ENCODE data around the gene CFB. TPM values are rescaled to one million over a fixed set of nuclear protein-coding genes. Genes with fewer than 3 reads are reported as not detected.

Gene CFB
- total RNA-seq: 10 to 100 TPM in 3 of 4 donors, 1 to 10 TPM in 1; 8.1 to 42.6 (median 23.1) TPM

- WGBS, 2 donors (ENCODE audit: low coverage in 1 of 2): 24 to 36% methylated on average over 3 to 11 of the region's 11 CpGs
- H3K4me3 ChIP-seq: peak within 1 kb of the TSS in 1 of 2 donors; percentile 32
- peaks cover 0 to 2% of the 10 kb centered on the region in 2 donors for H3K36me3 ChIP-seq
- no peaks in the 10 kb centered on the region for H3K9me3 ChIP-seq
- H3K27me3 ChIP-seq: no peaks in the 10 kb centered on the region
- peaks cover 0 to 23% (median 10%) of the 10 kb centered on the region in 3 donors for H3K4me1 ChIP-seq
- H3K27ac ChIP-seq: peak within 1 kb of the TSS; percentile 50 to 86 (median 80)
- TF ChIP-seq CTCF (IDR thresholded peaks at IDR 0.05) (no peak), EP300 (IDR thresholded peaks at IDR 0.05) (no peak), POLR2AphosphoS5 (IDR thresholded peaks at IDR 0.05) (peak; percentile 46), POLR2A (IDR thresholded peaks at IDR 0.05) (no peak)
- peak; percentile 89 for ATAC-seq
Observed at GRCh38 chr6:31945507-31946369, at the start of gene CFB. CFB (plus strand) TSS chr6:31946095; CDS start chr6:31946222, 127 bp downstream.

- peaks cover 0 to 51% of the 10 kb centered on the region in 2 donors for H3K36me3 ChIP-seq
- no peak for ATAC-seq
Observed at GRCh38 chr6:31896493-31896855, 49.4 kb upstream of the CFB start.

GRCh38 chr6:31896856-31897611, 48.9 kb upstream of the CFB start:
- TF ChIP-seq POLR2A (IDR thresholded peaks at IDR 0.05): no peak
- no peak for TF ChIP-seq POLR2AphosphoS5 (IDR thresholded peaks at IDR 0.05)
- peak in 1 of 4 experiments; percentile 18 for TF ChIP-seq CTCF (IDR thresholded peaks at IDR 0.05)
- H3K4me1 ChIP-seq: peaks cover 3 to 50% (median 11%) of the 10 kb centered on the region in 3 donors
- no peaks in the 10 kb centered on the region for H3K9me3 ChIP-seq
- no peaks in the 10 kb centered on the region for H3K27me3 ChIP-seq
- H3K4me3 ChIP-seq: peak overlapping the region; percentile 82 to 97
- WGBS, 2 donors (ENCODE audit: low coverage in 1 of 2): 0% methylated on average over 4 of the region's 62 CpGs; no CpG with 5 or more reads in 1 of the 2 donors
- H3K36me3 ChIP-seq: peaks cover 0 to 46% of the 10 kb centered on the region in 2 donors
- peak overlapping the region; percentile 32 to 91 (median 88) for H3K27ac ChIP-seq
- no peak for ATAC-seq

More at GRCh38 chr6:31896493-31896855, 49.4 kb upstream of the CFB start:
- Histone ChIP-seq H3K27ac (peak overlapping the region; percentile 32 to 91 (median 88)), H3K4me1 (peaks cover 3 to 48% (median 11%) of the 10 kb centered on the region in 3 donors), H3K4me3 (peak overlapping the region in 1 of 2 donors; percentile 97), H3K9me3 (no peaks in the 10 kb centered on the region), H3K27me3 (no peaks in the 10 kb centered on the region)
- 33 to 61% methylated on average over 2 of the region's 4 CpGs for WGBS, 2 donors (ENCODE audit: low coverage in 1 of 2)
- TF ChIP-seq POLR2A (IDR thresholded peaks at IDR 0.05): no peak
- no peak for TF ChIP-seq POLR2AphosphoS5 (IDR thresholded peaks at IDR 0.05)
- TF ChIP-seq EP300 (IDR thresholded peaks at IDR 0.05): no peak
- no peak for TF ChIP-seq CTCF (IDR thresholded peaks at IDR 0.05)

GRCh38 chr6:31897612-31898382, 48.1 kb upstream of the CFB start, which contains the start of gene EHMT2:
EHMT2 (minus strand) TSS chr6:31897698; CDS start chr6:31897677, 21 bp downstream.
- Histone ChIP-seq H3K4me3 (peak within 1 kb of the TSS; percentile 82 to 97), H3K27ac (peak within 1 kb of the TSS; percentile 80 to 91 (median 88)), H3K4me1 (peaks cover 3 to 56% (median 12%) of the 10 kb centered on the region in 3 donors), H3K9me3 (no peaks in the 10 kb centered on the region), H3K27me3 (no peaks in the 10 kb centered on the region), H3K36me3 (peaks cover 0 to 38% of the 10 kb centered on the region in 2 donors)
- 0% methylated on average over 9 of the region's 49 CpGs for WGBS, 2 donors (ENCODE audit: low coverage in 1 of 2)
- TF ChIP-seq CTCF (IDR thresholded peaks at IDR 0.05) (peak in 2 of 4 experiments; percentile 46 to 57), POLR2A (IDR thresholded peaks at IDR 0.05) (peak in 1 of 2 donors; percentile 52), POLR2AphosphoS5 (IDR thresholded peaks at IDR 0.05) (peak; percentile 47), EP300 (IDR thresholded peaks at IDR 0.05) (no peak)
- peak; percentile 58 for ATAC-seq

Data from gastroesophageal sphincter (tissue), 4 donors.